DOHH2 (cell line): ENCODE data around the gene SUPT5H.

Source experiments
- EZH2phosphoT487 ChIP-seq: fragments of 200-600 bp; sonication (generic); IDR thresholded peaks from 2 replicates; pipeline ENCODE4 v1.6.1; 2017; ENCODE audit warnings: borderline replicate concordance, mild to moderate bottlenecking, antibody characterized with exemption, low read length, moderate library complexity, mixed read lengths
- TF ChIP-seq, protein P1 (sequence below): fragments of 200-600 bp; sonication (generic); IDR thresholded peaks from one replicate; pipeline ENCODE4 v1.5.1; 2014; ENCODE audit warnings: antibody characterized with exemption, mild to moderate bottlenecking, low read depth, low read length; ENCODE audit not compliant: poor library complexity, severe bottlenecking

- TF ChIP-seq, protein P1, sequence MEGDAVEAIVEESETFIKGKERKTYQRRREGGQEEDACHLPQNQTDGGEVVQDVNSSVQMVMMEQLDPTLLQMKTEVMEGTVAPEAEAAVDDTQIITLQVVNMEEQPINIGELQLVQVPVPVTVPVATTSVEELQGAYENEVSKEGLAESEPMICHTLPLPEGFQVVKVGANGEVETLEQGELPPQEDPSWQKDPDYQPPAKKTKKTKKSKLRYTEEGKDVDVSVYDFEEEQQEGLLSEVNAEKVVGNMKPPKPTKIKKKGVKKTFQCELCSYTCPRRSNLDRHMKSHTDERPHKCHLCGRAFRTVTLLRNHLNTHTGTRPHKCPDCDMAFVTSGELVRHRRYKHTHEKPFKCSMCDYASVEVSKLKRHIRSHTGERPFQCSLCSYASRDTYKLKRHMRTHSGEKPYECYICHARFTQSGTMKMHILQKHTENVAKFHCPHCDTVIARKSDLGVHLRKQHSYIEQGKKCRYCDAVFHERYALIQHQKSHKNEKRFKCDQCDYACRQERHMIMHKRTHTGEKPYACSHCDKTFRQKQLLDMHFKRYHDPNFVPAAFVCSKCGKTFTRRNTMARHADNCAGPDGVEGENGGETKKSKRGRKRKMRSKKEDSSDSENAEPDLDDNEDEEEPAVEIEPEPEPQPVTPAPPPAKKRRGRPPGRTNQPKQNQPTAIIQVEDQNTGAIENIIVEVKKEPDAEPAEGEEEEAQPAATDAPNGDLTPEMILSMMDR, result no peak
- TF ChIP-seq EZH2phosphoT487, result no peak
Measured at GRCh38 chr19:39408392-39409207, 36.8 kb upstream of the SUPT5H start.
